ENCODE data around the gene ENKD1. TPM values are rescaled to one million over a fixed set of nuclear protein-coding genes. Genes with fewer than 3 reads are reported as not detected.
A peak's percentile ranks its signal among the peaks of the same experiment; 100 is the strongest.

ENKD1 gene
- total RNA-seq, 1 donor from 2014 or later = 5.1 TPM

DNA sequence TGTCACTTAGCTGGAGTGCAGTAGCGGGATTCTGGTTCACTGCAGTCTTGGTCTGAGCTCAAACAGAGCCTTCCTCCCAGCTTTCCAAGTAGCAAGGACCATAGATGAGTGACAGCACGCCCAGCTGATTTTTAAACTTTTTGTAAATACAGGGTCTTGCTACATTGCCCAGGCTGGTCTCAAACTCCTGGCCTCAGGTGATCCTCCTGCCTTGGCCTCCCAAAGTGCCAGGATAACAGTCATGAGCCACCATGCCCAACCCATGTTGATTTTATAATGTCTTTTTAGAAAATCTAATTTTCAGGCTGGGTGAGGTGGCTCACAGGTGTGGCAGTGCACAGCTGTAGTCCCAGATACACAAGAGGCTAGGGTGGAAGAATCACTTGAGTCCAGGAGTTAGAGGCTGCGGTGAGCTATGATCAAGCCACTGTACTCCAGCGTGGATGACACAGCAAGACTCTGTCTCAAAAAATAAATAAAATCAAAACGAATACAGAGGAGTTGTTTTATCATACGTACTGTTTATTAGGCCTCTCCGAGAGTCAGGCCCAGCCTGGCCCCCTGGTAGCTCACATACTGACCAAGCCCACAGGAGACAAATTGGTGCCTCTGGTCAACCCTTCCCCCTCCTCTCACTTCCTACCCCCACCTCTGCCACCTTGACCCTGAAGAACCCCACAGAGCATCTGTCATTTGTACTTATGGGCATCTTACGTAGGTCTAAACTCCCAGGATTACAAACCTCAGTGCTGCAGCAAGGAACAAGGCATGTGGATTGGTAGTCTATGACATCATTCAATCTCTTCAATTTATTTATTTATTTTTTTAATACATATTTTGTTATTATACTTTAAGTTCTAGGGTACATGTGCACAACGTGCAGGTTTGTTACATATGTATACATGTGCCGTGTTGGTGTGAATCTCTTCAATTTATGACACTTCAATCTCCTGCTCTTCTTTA lies 13.7 kb upstream of the ENKD1 start:
- no peak for DNase-seq (ENCODE audit: low spot score)

DNA sequence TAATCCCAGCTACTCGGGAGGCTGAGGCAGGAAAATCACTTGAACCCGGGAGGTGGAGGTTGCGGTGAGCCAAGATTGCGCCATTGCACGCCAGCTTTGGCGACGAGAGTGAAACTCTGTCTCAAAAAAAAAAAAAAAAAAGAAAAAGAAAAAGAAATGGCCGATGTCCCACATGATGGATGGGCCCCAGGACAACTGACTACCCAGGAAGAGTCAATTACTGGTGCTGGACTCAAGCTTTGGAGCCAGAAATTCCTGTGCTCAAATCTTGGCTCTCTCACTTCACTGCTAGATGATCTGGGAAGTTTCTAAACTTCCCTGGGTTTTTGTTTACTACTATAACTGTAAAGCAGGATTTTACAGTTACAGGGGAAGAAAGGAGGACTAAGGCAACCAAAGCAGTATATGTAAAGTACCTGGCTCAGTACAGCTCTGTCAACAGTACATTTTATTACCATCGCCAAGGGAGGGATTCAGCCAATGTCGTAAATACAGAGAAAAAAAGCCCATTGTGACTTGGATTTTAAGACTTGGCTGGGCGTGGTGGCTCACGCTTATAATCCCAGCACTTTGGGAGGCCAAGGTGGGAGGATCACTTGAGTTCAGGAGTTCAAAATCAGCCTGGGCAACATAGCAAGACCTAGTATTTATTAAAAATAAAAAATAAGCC lies 11.9 kb upstream of the ENKD1 start:
- DNase-seq (ENCODE audit: low spot score) = no peak

DNA sequence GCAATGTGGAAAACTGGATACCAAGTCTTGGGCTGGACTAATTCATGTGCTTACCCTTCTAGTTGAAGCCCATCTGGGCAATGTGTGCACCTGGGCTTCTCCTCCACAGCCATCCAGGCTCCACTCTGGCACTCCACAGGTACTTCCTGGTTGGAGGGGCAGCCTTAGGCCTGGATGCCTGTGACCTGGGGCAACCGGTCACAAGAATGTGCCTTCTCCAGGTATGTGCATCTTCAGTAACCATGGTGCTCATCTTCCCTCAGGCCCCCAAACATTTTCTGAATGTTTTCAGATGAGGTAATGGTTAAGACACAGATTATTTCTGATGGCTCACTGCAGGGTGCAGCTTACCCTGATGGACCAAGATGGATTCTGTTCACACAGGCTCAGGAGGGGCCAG lies 11.2 kb upstream of the ENKD1 start:
- no peak for DNase-seq (ENCODE audit: low spot score)

GRCh38 chr16:67676939-67677338 lies 10.4 kb upstream of the ENKD1 start:
- DNase-seq (ENCODE audit: low spot score) = no peak

GRCh38 chr16:67676516-67676915 lies 10.0 kb upstream of the ENKD1 start:
- no peak for DNase-seq (ENCODE audit: low spot score)

DNA sequence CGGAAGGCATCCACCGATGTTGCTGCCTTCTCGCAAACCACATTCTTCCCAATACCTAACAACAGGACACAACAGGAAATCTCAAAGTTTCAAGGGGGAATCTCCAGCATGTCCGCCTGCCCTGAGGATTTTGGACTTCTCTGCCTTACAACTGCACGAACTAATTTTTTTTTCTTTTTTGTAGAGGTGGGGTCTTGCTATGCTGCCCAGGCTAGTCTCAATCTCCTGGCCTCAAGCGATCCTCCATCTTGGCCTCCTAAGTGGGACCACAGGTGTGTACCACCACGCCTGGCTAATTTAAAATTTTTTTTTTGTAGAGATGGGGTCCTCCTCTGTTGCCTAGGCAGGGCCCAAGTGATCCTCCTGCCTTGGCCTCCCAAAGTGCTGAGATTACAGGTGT lies 9.4 kb upstream of the ENKD1 start:
- DNase-seq (ENCODE audit: low spot score) = no peak

DNA sequence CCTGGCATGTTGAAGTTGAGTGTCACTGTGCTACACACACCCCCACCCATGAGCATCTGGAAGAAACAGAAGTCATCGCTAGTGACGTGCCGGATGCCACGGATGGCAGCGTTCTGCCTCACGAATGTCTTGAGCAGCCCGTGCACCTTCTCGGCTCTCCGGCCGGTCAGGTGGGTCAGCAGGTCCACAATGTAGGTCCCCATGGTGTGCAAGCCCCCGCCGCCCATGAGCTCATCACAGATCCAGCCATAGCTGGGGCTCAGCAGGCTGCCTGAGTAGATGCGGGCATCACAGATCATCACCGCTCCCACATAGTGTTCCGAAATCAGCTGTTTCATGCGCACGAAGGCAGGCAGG lies 9.0 kb upstream of the ENKD1 start:
- no peak for DNase-seq (ENCODE audit: low spot score)

DNA sequence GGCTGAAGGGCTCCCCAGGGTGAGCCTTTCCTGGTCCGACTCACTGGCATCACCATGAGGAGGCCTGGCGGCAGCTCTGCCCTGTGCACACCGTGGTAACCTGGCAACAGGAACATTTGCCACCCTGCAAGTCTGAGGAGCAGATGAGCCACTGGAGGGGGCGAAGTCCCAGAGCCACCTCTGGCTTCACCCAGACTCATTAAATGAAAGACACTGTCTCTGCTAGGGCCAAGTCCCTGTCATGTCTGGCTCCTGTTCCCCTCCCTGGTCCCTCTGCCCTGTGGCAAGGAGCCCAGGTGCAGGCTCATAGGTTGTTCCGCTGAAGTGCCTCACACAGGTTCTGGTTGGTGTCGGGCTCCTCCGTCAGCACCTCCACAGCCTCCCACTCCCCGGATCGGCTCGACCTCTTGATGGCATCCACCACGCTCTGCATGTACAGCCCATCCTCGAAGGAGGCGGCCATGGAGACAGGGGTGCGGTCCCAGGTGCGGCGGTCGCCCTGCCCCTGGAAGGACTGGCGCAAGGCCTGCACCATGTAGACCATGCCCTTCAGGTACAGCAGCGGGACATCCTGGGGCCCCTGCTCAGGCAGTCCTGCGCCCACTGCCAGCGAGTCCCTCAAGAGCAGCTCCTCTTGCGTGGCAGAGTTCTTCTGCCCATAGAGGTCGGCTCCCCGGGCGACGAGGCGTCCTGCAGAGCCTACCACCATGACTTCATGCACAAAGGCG lies 8.5 kb upstream of the ENKD1 start:
- DNase-seq (ENCODE audit: low spot score) = no peak

DNA sequence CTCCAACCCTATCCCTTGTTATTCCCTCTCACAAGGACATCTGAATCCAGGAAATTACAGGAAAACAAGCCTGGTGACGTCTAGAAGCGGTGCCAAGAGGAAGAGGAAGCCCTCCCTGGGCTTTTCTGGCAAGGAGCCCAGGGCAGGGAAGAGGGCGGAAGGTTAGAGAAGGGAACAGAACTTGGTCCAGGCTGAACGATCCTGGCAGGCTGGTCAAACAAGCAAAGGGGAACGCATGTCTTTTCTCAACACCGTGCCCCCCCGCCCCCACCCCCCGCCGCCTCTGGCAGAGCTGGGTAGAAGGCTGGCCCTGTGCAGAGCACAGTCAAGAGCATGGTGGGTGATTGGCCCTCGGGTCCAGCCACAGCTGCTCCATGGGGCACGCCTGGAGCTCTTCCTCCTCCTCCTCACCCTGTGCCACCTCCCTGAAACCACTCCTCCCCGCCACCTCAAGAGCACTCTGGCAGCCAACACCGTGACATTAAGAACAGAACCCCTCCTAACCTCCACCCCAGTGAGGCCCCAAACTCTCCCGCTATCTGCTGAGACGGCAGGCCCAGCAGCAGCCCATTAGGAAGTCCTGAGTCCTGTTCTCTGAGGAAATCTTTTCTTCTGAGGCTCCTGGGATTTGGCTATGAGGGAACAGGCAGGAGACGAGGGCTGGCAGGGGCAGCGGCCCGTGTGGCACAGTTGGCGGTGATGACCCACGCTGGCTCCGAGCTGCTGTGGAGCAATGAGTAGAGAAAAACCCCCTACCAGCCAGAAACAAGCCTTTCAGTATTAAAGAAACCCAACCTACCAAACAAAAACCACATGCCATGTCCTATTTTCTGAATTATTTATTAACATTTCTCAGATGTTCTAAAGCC lies 7.4 kb upstream of the ENKD1 start:
- peak; percentile 70 for DNase-seq (ENCODE audit: low spot score)

DNA sequence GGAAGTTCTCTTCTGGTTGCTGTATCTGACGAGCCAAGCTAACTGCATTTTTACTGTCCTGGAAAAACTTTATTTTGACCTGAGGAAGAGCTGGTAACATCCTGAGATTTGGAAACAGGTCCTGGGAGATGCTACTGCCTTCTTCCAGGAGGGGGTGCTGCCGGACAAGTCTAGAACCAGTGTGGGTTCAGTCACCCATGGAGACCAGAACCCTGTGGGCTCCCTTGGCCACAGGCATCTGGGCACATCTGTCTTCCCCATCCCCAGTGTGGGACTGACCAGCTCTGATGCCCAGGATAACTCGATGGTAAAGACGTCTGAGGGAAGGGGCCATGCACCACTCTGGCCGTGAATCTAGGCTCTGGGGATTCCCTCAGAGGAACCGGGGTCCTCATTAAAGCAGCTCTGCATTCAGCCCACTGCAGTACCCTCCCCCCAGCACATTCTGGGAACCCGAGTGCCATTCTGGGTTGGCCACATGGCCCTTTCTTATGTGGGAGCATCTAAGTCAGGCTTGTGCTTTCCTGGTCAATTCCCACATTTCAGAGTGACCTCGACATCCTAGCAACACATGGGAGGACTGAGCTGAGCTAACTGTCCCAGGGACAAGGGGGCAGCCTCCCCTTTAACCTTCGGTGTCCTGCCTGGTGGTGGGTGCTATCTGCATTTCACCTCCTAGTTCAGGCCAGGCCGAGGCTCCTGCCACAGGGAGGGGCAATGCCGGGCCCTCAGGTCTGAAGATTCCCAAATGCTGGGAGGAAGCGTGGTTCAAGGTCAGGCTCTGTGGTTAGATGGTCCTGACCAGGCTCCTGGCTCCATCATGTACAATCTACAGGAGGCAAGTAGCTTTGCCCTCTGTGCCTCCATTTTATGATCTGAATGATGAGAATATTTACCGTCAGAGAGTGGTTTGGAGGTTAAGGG lies 6.5 kb upstream of the ENKD1 start:
- DNase-seq (ENCODE audit: low spot score) = peak; percentile 61

GRCh38 chr16:67672306-67672705 lies 5.8 kb upstream of the ENKD1 start:
- no peak for DNase-seq (ENCODE audit: low spot score)

DNA sequence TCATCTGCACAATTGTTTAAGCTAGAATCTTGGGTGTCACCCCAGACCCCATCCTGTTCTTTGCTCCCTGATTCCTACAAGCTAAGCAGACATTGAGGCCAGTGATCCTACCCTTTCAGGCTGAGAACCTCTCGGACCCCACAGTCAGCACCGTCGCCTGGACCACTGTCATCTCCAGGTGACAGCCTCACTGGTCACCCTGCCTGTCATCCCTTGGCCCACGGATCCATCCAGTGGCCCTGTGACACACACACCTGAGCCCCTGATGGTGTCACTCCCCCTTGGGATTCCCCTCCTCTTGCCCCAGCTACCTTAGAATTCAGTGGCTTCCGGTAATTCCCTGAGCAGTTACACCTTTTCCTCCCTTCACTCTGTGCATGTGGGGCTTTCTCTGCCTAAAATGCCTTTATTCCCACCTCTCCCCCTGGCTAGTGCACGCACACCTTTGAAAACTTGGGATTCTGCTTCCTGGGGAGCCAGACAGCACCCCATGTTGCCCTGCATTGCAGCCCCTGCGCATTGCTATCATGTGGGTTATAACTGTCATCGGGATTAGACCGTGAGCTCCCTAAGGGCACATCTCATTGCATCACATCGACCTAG lies 3.0 kb upstream of the ENKD1 start:
- DNase-seq (ENCODE audit: low spot score) = no peak

- DNase-seq (ENCODE audit: low spot score) = no peak
These were observed 2.1 kb upstream of the ENKD1 start for GRCh38 chr16:67668495-67669157.

DNA sequence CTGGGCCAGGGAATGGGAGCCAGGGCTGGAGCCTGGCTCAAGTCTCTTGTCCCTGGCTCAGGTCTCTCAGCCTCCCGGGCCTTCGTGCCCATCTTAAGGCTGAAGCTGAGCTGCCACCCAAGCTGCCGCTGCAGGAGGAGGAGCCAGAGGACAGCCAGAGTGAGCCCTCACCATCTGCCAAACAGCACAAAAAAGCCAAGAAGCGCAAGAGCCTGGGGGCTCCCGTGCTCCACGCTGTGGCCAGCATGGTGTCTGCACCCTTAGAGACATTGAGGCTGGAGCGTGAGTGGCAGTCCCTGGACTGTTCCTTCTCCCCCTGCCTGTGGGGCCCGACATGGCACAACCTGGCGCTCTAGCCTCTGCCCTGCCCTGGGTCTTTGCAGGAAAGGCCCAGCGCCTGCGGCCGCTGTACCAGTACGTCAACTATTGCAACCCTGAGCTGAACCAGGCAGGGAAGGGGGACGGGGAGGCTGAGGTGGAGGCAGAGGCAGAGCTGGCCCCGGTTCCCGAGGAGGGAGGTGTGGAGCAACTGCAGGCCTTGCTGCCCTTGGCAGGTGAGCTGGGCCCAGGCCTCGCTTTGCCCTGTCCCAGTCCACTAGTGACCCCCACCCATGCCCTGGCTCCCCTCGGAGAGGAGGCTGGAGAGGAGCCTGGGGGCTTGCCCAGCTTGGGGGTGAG lies 1.4 kb upstream of the ENKD1 start:
- peak; percentile 95 for DNase-seq (ENCODE audit: low spot score)

- DNase-seq (ENCODE audit: low spot score) = no peak
These were observed 885 bp upstream of the ENKD1 start for GRCh38 chr16:67667453-67667816.

DNA sequence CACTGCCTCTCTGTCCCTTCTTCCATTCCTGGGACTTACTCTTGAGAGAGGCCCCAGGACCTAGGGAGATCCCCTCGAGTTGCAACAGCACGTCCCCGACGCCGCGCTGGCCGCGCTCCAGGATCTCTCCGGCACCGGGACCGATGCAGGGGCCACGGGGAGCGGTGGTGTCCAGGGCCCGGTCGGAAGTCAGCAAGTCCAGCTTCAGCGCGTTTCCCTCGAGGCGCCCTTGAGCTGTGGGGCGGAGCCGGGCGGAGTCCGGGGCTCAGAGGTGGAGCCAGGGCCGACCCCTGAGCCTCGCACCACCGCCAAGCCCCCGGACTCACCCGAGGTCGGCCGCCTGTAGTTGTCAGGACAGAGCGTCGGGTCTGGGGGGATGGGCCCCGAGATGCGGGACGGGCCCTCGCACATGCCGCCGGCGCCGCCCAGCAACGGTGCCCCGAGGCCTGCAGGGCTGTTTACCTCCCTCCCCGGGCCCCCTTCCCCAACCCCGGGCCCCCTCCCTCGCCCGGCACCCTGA lies 458 bp downstream of the ENKD1 start:
- peak; percentile 36 for DNase-seq (ENCODE audit: low spot score)

DNA sequence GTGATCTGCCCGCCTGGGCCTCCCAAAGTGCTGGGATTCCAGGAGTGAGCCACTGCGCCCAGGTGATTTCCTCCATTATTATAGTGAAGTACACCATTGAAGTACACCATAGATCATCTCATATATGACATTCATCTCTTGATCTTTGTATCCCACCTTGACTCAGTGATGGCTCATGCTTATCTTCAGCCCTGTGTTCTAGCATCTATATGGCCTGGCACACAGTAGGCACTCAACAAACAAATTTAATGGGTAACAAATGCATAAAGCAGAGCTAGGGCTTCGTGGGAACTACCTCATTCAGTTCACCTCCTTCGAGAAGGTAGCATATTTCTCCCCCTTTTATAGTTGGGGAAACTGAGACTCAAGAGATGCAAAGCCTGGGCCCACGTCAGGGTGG lies 952 bp downstream of the ENKD1 start:
- no peak for DNase-seq (ENCODE audit: low spot score)

DNA sequence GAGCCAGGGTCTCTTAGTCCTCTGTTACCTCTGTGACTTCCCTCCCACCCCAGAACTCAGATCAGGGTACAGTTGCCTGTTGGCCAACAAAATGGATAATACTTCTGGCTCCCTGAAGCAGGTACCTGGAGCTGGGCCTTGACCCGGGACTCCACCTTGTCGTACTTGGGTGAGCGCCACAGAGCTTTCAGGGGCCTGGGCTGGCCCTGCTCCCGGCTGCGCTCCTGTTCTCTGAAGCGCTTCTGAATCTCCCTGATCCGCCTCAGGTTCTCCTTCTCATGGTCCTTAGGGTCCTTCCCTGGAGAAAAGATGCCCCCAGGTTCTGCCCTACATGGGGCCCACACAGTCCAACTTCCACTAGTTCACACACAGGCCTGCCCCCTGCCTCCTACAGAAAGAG lies 1.7 kb downstream of the ENKD1 start:
- DNase-seq (ENCODE audit: low spot score) = no peak

DNA sequence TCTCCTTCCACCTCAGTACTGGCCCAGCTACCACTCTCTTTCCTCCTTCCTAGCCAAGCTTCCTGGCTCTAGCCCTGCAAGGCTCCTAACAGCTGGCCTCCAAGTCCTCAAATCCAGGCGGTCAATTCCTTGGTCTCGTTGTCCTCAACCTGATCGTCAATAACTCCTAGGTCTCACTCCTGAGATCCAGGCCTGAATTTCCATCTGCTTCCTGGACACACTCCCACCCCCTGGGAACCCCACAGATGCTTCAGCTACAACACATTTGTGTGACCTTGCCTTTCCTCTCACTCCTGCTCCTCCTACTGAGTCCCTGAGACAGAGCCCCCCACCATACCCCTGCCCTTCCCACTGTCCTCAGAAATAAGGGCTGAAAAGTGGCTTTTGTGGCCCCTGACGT lies 2.3 kb downstream of the ENKD1 start:
- DNase-seq (ENCODE audit: low spot score) = no peak
